IMR-90 (cell line): ENCODE data around the gene HERC6. TPM values are rescaled to one million over a fixed set of nuclear protein-coding genes. Genes with fewer than 3 reads are reported as not detected.

Experiments
- ATAC-seq: fragments of 200-7000 bp; cut with Tn5 transposase; 2 replicates; pipeline ENCODE4 v1.9.1; 2020; ENCODE audit warnings: low read depth, mild to moderate bottlenecking, moderate library complexity
- BruUV-seq: library from RNA; stranded (reverse); fragments of 400-500 nt; replicated peaks from 2 replicates; lab custom pipeline; 2021; lab: Mats Ljungman, UMichigan
- CTCF ChIA-PET: fragments of 300-600 bp; formaldehyde crosslinking; extraction: SDS; loops from one replicate; lab custom pipeline; 2021; ENCODE audit warnings: antibody characterized with exemption; lab: Yijun Ruan, JAX
- POLR2A ChIA-PET: fragments of 300-600 bp; sonication (Branson Sonifier 250); formaldehyde crosslinking; loops from one replicate; lab custom pipeline; 2022; ENCODE audit warnings: antibody characterized with exemption; ENCODE audit not compliant: unreplicated experiment; lab: Charles Lee
- DNase-seq: peaks from one replicate; pipeline ENCODE4 v3.0.0; 2013
- H2AFZ ChIP-seq: replicated peaks from 2 replicates; pipeline ENCODE3; 2013; ENCODE audit warnings: low read length, mild to moderate bottlenecking; ENCODE audit not compliant: poor library complexity
- H2AK5ac ChIP-seq: 2 replicates; pipeline ENCODE4 v1.6.1; 2013; ENCODE audit warnings: low read depth, low read length, inconsistent platforms
- H2AK9ac ChIP-seq: replicated peaks from 2 replicates; pipeline ENCODE3; 2013; ENCODE audit warnings: mild to moderate bottlenecking, low read depth, low read length, moderate library complexity; ENCODE audit not compliant: poor library complexity
- H2BK120ac ChIP-seq: 2 replicates; pipeline ENCODE4 v1.6.1; 2013; ENCODE audit warnings: low read depth, low read length, inconsistent platforms
- H2BK15ac ChIP-seq: 3 replicates; pipeline ENCODE4 v1.6.1; 2013; ENCODE audit warnings: low read depth, low read length, inconsistent platforms
- H2BK20ac ChIP-seq: 2 replicates; pipeline ENCODE4 v1.6.1; 2013; ENCODE audit warnings: low read depth, mild to moderate bottlenecking, inconsistent platforms, low read length, moderate library complexity
- H2BK5ac ChIP-seq: 2 replicates; pipeline ENCODE4 v1.6.1; 2013; ENCODE audit warnings: mild to moderate bottlenecking, low read depth, low read length, inconsistent platforms; ENCODE audit not compliant: poor library complexity, severe bottlenecking
- H3K14ac ChIP-seq: replicated peaks from 2 replicates; pipeline ENCODE4 v1.6.1; 2013; ENCODE audit warnings: low read depth, low read length, inconsistent platforms
- H3K18ac ChIP-seq: 2 replicates; pipeline ENCODE4 v1.6.1; 2013; ENCODE audit warnings: low read depth, low read length, control low read depth
- H3K23ac ChIP-seq: 2 replicates; pipeline ENCODE4 v1.6.1; 2013; ENCODE audit warnings: low read depth, low read length, inconsistent platforms
- H3K27ac ChIP-seq: 2 replicates; pipeline ENCODE4 v1.5.1; 2013; ENCODE audit warnings: mild to moderate bottlenecking, control low read depth, low read length; ENCODE audit not compliant: insufficient read depth
- H3K27me3 ChIP-seq: 2 replicates; pipeline ENCODE4 v1.6.1; 2013; ENCODE audit warnings: low read length; ENCODE audit not compliant: control insufficient read depth, insufficient read depth
- H3K36me3 ChIP-seq: 2 replicates; pipeline ENCODE4 v1.6.1; 2013; ENCODE audit warnings: low read length, mixed read lengths; ENCODE audit not compliant: control insufficient read depth, insufficient read depth
- H3K4ac ChIP-seq: 2 replicates; pipeline ENCODE4 v1.6.1; 2013; ENCODE audit warnings: low read depth, low read length, inconsistent platforms
- H3K4me1 ChIP-seq: 2 replicates; pipeline ENCODE4 v1.6.1; 2013; ENCODE audit warnings: low read length, mixed read lengths; ENCODE audit not compliant: control insufficient read depth, insufficient read depth
- H3K4me2 ChIP-seq: 2 replicates; pipeline ENCODE4 v1.6.1; 2013; ENCODE audit warnings: low read depth, mild to moderate bottlenecking, control low read depth, low read length, moderate library complexity
- H3K4me3 ChIP-seq: 2 replicates; pipeline ENCODE4 v1.5.1; 2013; ENCODE audit warnings: low read depth, mild to moderate bottlenecking, control low read depth, low read length, moderate library complexity; ENCODE audit not compliant: insufficient read depth
- H3K56ac ChIP-seq: 2 replicates; pipeline ENCODE4 v1.6.1; 2013; ENCODE audit warnings: low read length, inconsistent platforms; ENCODE audit not compliant: insufficient read depth; ENCODE audit errors: extremely low read depth
- H3K79me1 ChIP-seq, 2 experiments: 2 replicates each; pipeline ENCODE4 v1.6.1; 2013; ENCODE audit warnings: low read length in 2 of 2, inconsistent platforms in 1 of 2, low read depth in 1 of 2
- H3K9ac ChIP-seq: 2 replicates; pipeline ENCODE4 v1.6.1; 2013; ENCODE audit warnings: low read depth, low read length, control low read depth
- H3K9me1 ChIP-seq: 2 replicates; pipeline ENCODE4 v1.6.1; 2013; ENCODE audit warnings: low read length, inconsistent platforms; ENCODE audit not compliant: insufficient read depth
- H3K9me3 ChIP-seq: 2 replicates; pipeline ENCODE4 v1.6.1; 2013; ENCODE audit warnings: low read length; ENCODE audit not compliant: control insufficient read depth, insufficient read depth
- H4K20me1 ChIP-seq: 2 replicates; pipeline ENCODE4 v1.6.1; 2013; ENCODE audit warnings: low read length, inconsistent platforms; ENCODE audit not compliant: insufficient read depth
- H4K5ac ChIP-seq: 2 replicates; pipeline ENCODE4 v1.6.1; 2013; ENCODE audit warnings: mild to moderate bottlenecking, low read depth, low read length, control low read depth
- H4K8ac ChIP-seq, 2 experiments: 2 replicates each; pipeline ENCODE4 v1.6.1; 2013; ENCODE audit warnings: low read depth in 2 of 2, low read length in 2 of 2, control low read depth in 1 of 2, inconsistent platforms in 1 of 2
- H4K91ac ChIP-seq: 2 replicates; pipeline ENCODE4 v1.6.1; 2013; ENCODE audit warnings: low read depth, low read length, inconsistent platforms; ENCODE audit not compliant: insufficient read depth
- CEBPB ChIP-seq: IDR thresholded peaks from 2 replicates; pipeline ENCODE4 v1.6.1; 2012; ENCODE audit warnings: low read depth, low read length, improper control_type of control experiment
- CHD1 ChIP-seq: IDR thresholded peaks from 2 replicates; pipeline ENCODE4 v1.6.1; 2012; ENCODE audit warnings: low read depth, low read length, improper control_type of control experiment
- ELK1 ChIP-seq: fragments of 150-350 bp; IDR thresholded peaks from 2 replicates; pipeline ENCODE4 v1.6.1; 2016; ENCODE audit warnings: low read depth, mild to moderate bottlenecking, low read length, moderate library complexity, borderline replicate concordance
- NFE2L2 ChIP-seq: fragments of 150-350 bp; IDR thresholded peaks from 2 replicates; pipeline ENCODE4 v1.6.1; 2016; ENCODE audit warnings: low read depth, mild to moderate bottlenecking, low read length
- POLR2A ChIP-seq: IDR thresholded peaks from 2 replicates; pipeline ENCODE4 v1.6.1; 2012; ENCODE audit warnings: mild to moderate bottlenecking, low read depth, low read length
- RAD21 ChIP-seq: IDR thresholded peaks from 2 replicates; pipeline ENCODE4 v1.6.1; 2012; ENCODE audit warnings: low read length, improper control_type of control experiment
- RFX5 ChIP-seq: IDR thresholded peaks from 2 replicates; pipeline ENCODE4 v1.8.0; 2012; ENCODE audit warnings: low read depth, mild to moderate bottlenecking, low read length, moderate library complexity
- SMC3 ChIP-seq: fragments of 150-350 bp; IDR thresholded peaks from 2 replicates; pipeline ENCODE4 v1.6.1; 2016; ENCODE audit warnings: low read depth, mild to moderate bottlenecking, antibody characterized with exemption, low read length, moderate library complexity
- USF2 ChIP-seq: fragments of 150-350 bp; IDR thresholded peaks from 2 replicates; pipeline ENCODE4 v1.6.1; 2017; ENCODE audit warnings: mild to moderate bottlenecking, antibody characterized with exemption, low read length, low read depth
- WGBS, 2 experiments: methylation state at CpG; one replicate each; pipeline versions ENCODE4 v1.1.5 to v1.1.7; 2013; ENCODE audit warnings: missing lambda C conversion rate in 2 of 2; ENCODE audit not compliant: insufficient read length in 1 of 2; ENCODE audit errors: extremely low coverage in 2 of 2; 5-methylcytosine and 5-hydroxymethylcytosine counted together
- dilution Hi-C: fragments of 300-500 bp; cut with HindIII; formaldehyde crosslinking; loops from one replicate; pipeline ENCODE4 v1.14.3; 2018; ENCODE audit warnings: low sequenced_read_pairs; ENCODE audit not compliant: unreplicated experiment
- in situ Hi-C: fragments of 300-500 bp; cut with MboI; formaldehyde crosslinking; loops from 3 replicates; pipeline ENCODE4 v1.14.3; 2019; ENCODE audit warnings: low sequenced_read_pairs, inconsistent platforms, mixed read lengths
- intact Hi-C: fragments of 100-400 bp; cut with micrococcal nuclease; formaldehyde crosslinking; loops from 2 replicates; pipeline ENCODE4 v1.10.0; 2022
- polyA plus RNA-seq, 3 experiments: library from polyadenylated mRNA; depleted of rRNA; stranded (reverse); fragments of >200 nt; gene quantifications; 2 replicates each; pipeline ENCODE4 v1.2.3, GENCODE V29; 2012; ENCODE audit warnings: low replicate concordance in 1 of 3
- total RNA-seq: library from RNA; depleted of rRNA; stranded (reverse); fragments of >200 nt; gene quantifications from 2 replicates; pipeline ENCODE4 v1.2.3, GENCODE V29; 2012
- TF ChIP-seq, protein P1 (sequence below): conservative IDR thresholded peaks from 2 replicates; pipeline ENCODE4 v1.5.1; 2012; ENCODE audit warnings: mild to moderate bottlenecking, low read depth, low read length, improper control_type of control experiment

The HERC6 gene
- total and polyA plus RNA-seq, 2 of the 4 experiments (the other 2 are of a cell fraction) = 0.53 to 1.6 TPM

DNA sequence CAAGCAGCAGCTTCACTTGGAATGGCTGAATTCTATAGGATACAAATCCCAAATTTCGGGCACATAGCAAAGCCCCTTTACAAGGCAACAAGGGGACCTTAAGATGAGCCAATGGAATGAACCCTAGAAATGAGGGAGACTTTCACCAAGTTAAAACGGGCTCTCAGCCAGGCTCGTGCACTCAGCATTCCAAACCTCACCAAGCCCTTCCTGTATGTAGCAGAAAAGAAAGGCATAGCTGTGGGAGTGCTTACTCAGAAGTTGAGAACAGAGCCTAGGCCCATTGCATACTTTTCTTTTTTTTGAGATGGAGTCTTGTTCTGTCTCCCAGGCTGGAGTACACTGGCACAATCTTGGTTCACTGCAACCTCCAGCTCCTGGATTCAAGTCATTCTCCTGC, 67.5 kb downstream of the HERC6 start:
- in situ Hi-C loops = no loop called here
- Histone ChIP-seq H3K4me3 (no peak overlapping the region), H3K9me1 (no peaks in the 10 kb centered on the region), H3K14ac (no peak overlapping the region), H2BK120ac (no peak overlapping the region), H3K4me2 (no peak overlapping the region), H3K79me1 (no peaks in the 10 kb centered on the region), H2BK5ac (no peak overlapping the region), H3K9ac (no peak overlapping the region), H2AK5ac (no peak overlapping the region), H2AFZ (no peak overlapping the region), H3K27ac (no peak overlapping the region), H4K20me1 (no peaks in the 10 kb centered on the region), H2AK9ac (no peak overlapping the region), H4K8ac (no peak overlapping the region), H3K18ac (no peak overlapping the region), H3K27me3 (peaks cover 2% of the 10 kb centered on the region), H4K91ac (no peak overlapping the region), H2BK15ac (no peak overlapping the region), H3K56ac (no peak overlapping the region), H3K36me3 (no peaks in the 10 kb centered on the region), H4K5ac (no peak overlapping the region), H3K9me3 (no peaks in the 10 kb centered on the region), H3K4me1 (no peaks in the 10 kb centered on the region), H2BK20ac (no peak overlapping the region), H3K4ac (no peak overlapping the region), H3K23ac (no peak overlapping the region)
- intact Hi-C loops = no loop called here
- WGBS, 2 experiments = no CpG with 5 or more reads among the region's 3 CpGs
- ATAC-seq (no peak), DNase-seq (no peak)
- CTCF ChIA-PET = no interaction called here
- POLR2A ChIA-PET = no interaction called here
- dilution Hi-C loops = no loop called here
- no TSS peak for BruUV-seq
- no peak for TF ChIP-seq NFE2L2
- no peak for TF ChIP-seq RFX5
- no peak for TF ChIP-seq RAD21
- no peak for TF ChIP-seq CHD1
- TF ChIP-seq POLR2A = no peak
- TF ChIP-seq CEBPB = no peak
- TF ChIP-seq USF2 = no peak
- TF ChIP-seq, protein P1, sequence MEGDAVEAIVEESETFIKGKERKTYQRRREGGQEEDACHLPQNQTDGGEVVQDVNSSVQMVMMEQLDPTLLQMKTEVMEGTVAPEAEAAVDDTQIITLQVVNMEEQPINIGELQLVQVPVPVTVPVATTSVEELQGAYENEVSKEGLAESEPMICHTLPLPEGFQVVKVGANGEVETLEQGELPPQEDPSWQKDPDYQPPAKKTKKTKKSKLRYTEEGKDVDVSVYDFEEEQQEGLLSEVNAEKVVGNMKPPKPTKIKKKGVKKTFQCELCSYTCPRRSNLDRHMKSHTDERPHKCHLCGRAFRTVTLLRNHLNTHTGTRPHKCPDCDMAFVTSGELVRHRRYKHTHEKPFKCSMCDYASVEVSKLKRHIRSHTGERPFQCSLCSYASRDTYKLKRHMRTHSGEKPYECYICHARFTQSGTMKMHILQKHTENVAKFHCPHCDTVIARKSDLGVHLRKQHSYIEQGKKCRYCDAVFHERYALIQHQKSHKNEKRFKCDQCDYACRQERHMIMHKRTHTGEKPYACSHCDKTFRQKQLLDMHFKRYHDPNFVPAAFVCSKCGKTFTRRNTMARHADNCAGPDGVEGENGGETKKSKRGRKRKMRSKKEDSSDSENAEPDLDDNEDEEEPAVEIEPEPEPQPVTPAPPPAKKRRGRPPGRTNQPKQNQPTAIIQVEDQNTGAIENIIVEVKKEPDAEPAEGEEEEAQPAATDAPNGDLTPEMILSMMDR = no peak
- TF ChIP-seq SMC3 = no peak
- TF ChIP-seq ELK1 = no peak
